Neural progenitor cell (in vitro differentiated cells): Measurements from ENCODE around the gene PEX5L.
A peak's percentile ranks its signal among the peaks of the same experiment; 100 is the strongest.

Experiments
- CTCF ChIP-seq: fragments of 200-600 bp; sonication (generic); IDR thresholded peaks from 2 replicates; pipeline ENCODE4 v1.5.1; 2017; ENCODE audit warnings: antibody characterized with exemption, mild to moderate bottlenecking
- EZH2 ChIP-seq: fragments of 200-600 bp; sonication (generic); IDR thresholded peaks from 2 replicates; pipeline ENCODE4 v1.6.1; 2017; ENCODE audit warnings: antibody characterized with exemption, mild to moderate bottlenecking, moderate library complexity
- EZH2phosphoT487 ChIP-seq: fragments of 200-600 bp; sonication (generic); IDR thresholded peaks from 2 replicates; pipeline ENCODE4 v1.6.1; 2017; ENCODE audit warnings: antibody characterized with exemption

DNA sequence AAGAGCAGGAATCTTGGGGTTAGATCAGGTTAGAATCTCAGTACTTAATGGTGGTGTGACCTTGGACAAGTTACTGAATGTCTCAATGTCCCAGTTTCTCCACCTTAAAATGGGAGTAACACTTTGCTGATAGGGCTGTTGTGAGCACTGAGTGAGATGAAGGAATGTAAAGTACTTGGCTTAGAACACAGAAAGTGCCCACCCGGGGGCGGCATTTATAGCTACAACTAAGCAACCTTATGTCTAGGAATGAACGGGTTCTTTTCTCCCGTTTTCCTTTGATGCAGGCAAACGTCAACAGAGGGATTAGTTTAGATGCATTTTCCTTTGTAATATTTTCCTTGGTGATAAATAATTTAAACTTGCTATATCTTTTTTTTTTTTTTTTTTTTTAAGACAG is 207.3 kb downstream of the PEX5L start:
- TF ChIP-seq EZH2 (no peak), CTCF (peak; percentile 20), EZH2phosphoT487 (no peak)
